ENCODE data around the gene CTNNBIP1.

The CTNNBIP1 gene

DNA sequence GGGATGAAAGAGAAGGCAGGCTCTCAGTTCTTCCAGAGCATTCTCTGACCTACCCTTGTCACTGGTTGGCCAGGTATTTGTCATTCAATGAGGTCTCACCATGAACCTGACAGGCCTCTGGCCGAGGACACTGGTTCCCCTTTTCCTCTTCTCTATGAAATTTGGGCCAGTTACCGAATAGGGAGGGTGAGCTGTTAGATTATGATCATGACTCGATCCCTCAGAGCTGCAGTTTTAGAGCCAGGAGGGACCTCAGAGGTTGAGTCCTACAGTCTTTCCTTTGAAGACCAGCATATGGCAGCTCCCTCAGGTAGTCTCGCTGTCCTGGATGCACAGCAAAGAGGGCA, 56.8 kb downstream of the CTNNBIP1 start:
- DNase-seq (ENCODE audit: low spot score), result no peak

GRCh38 chr1:9852410-9853248, 57.4 kb downstream of the CTNNBIP1 start:
- peak; percentile 81 for DNase-seq (ENCODE audit: low spot score)

GRCh38 chr1:9852004-9852403, 58.1 kb downstream of the CTNNBIP1 start:
- DNase-seq (ENCODE audit: low spot score), result no peak

GRCh38 chr1:9850442-9851162, 59.5 kb downstream of the CTNNBIP1 start:
- no peak for DNase-seq (ENCODE audit: low spot score)

DNA sequence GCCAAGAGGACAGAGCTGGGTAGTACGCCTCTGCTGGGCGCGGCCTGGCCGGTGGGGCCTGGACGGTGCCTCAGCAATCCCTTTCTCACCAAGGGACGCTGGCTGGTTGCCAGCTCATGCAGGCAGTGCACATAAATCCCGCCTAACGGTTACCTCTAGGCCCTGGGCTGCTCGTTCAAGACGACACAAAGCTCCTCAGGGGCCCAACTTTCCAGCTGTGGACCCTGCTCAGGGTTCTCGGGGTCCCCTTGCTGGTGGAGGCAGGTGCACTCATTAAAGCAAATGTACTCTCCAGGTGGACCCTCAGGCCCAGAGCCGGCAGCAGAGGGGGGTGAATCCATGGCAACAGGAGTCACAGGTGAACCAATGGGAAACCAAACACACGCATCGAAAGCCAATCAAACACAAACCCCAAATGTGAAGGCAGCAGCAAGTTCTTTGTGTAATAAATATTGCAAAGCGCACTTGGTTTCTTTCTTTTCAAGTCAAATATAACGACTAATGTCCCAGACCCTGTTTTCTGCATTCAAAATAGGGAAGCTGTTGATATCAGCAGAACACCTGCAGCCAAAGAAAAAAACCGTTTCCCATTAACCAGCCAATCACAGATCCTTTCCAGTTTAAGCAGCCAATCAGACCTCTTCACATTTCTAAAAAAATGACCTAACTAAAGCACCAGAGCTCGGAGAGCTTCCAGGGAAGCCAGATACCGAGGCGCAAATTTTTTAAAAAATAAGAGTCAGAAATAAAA, 60.2 kb downstream of the CTNNBIP1 start:
- no peak for DNase-seq (ENCODE audit: low spot score)

- DNase-seq (ENCODE audit: low spot score), result no peak
Measured at GRCh38 chr1:9848022-9848421, 62.0 kb downstream of the CTNNBIP1 start.

GRCh38 chr1:9847269-9847668, 62.8 kb downstream of the CTNNBIP1 start:
- DNase-seq (ENCODE audit: low spot score), result no peak

GRCh38 chr1:9846611-9847171, 63.4 kb downstream of the CTNNBIP1 start:
- no peak for DNase-seq (ENCODE audit: low spot score)

- DNase-seq (ENCODE audit: low spot score), result no peak
Measured at GRCh38 chr1:9845914-9846313, 64.2 kb downstream of the CTNNBIP1 start.

GRCh38 chr1:9844756-9845155, 65.3 kb downstream of the CTNNBIP1 start:
- DNase-seq (ENCODE audit: low spot score), result no peak

GRCh38 chr1:9844106-9844505, 66.0 kb downstream of the CTNNBIP1 start:
- DNase-seq (ENCODE audit: low spot score), result no peak

- no peak for DNase-seq (ENCODE audit: low spot score)
Measured at GRCh38 chr1:9843576-9843945, 66.5 kb downstream of the CTNNBIP1 start.

GRCh38 chr1:9842781-9843575, 67.1 kb downstream of the CTNNBIP1 start:
- no peak for DNase-seq (ENCODE audit: low spot score)

DNA sequence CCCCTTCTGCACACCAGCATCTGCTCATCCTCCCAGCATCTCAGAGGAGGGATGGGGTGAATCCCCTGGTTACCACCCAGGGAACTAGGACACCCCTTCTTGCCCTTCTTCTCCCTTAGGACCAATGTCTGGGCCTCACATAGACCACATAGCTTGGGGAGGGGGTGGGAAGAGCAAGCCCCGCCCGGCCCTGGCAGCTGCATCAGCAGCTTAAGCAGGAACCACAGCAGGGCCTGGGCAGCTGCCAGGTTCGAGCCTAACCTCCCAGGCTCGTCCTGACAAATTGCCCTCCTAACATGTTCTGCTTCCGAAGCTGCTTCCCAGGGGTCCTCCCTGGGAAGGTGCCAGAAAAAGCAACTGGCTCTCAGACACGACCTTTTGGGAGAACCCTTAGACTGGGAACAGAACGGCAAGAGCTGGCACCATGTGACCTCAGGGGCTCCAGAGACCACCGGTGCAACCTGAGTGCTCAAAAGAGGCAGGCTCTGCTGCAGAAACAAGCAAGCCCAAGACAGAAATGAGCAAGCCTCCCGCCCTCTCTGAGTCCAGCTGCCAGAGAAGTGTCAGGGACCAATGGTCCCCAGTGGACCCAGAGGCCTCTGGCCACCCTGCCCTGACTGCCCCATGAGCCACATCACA, 67.9 kb downstream of the CTNNBIP1 start:
- DNase-seq (ENCODE audit: low spot score), result no peak

DNA sequence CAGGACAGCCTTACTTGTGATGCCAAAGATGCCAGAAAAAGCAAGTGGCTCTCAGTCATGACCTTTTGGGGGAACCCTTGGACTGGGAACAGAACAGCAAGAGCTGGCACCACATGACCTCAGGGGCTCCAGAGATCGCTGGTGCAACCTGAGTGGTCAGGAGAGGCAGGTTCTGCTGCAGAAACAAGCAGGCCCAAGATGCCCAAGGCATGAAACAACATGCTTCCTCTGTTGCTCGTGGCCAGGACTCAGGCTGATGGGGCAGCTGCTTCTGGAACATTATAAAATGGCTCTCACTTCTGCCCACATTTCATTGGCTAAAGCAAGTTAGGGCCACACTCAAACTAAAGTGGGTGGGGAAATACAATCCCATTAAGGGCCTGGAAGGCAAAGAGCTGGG, 68.6 kb downstream of the CTNNBIP1 start:
- no peak for DNase-seq (ENCODE audit: low spot score)

GRCh38 chr1:9840176-9840575, 69.9 kb downstream of the CTNNBIP1 start:
- no peak for DNase-seq (ENCODE audit: low spot score)

DNA sequence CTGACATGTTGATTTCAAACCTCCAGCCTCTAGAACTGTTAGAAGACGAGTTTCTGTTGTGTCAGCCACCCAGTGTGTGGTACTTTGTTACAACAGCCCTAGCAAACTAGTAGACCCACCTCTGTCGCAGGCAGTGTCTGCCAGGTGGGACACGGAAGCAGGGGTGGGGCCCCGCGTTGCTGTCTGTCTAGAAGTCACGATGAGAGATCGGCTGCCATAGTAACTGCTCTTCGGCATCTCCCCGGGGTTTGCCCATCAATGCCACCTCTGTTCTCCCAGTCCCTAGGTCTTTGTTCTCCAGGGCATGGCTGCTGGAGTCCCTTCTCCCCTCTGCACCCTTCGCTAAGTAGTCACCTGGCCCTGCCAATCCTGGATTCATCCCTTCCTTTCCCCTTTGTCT, 71.1 kb downstream of the CTNNBIP1 start:
- no peak for DNase-seq (ENCODE audit: low spot score)

DNA sequence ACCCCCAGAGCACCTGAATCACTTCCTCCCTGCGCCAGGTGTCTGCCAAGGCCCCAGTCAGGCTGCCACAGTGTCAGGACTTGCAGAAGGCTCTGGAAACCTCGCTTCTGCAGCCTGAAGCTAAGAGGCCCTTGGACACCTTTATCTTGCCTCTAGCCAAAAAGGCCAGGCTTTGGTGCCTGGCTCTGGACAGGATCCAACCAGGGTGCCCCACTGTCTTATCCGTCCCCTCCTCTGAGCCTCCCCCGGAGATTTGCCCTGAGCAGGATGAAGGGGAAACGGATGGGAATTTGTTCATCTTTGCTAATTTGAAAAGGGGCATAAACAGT, 73.5 kb downstream of the CTNNBIP1 start:
- DNase-seq (ENCODE audit: low spot score), result no peak

DNA sequence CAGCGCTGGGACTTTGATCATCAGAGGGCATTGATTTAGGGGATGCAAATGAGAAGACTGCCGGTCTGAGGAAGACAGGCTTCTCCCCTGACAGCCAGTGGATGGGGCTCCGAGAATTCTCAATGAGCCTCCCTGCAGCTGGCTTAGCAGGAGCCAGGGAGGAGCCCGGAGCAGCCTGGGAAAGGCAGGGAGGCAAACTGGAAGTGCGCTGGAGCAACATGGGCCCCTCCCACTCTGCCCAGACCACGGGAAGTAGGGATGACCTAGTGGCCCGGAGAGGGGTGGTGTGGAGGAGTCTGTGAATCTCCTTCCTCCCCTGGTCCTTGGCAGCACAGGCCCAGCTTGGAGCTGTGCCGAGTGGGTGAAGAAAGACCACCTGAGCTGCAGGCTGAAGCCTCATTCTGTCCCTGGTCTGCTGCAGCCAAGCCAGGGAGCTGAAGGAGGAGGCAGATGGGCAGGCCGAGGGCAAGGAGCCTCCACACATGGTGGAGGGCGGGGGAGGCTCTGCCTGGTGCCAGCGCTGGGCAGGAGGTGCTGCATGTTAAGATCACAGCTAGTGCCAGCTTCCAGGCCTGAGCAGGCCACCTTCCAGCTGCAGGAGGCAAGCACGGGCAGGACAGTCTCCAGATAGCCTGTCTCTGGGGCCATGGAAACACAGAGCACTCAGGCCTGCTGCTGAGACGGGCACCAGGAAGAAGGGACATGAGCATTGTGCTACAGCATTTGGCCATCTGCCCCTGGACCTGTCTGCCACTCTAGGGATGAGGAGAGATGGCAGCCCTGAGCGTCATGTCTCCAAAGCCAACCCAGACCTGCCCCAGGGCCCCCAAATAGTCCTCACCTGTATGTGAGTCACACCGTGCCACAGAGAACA, 74.1 kb downstream of the CTNNBIP1 start:
- no peak for DNase-seq (ENCODE audit: low spot score)

DNA sequence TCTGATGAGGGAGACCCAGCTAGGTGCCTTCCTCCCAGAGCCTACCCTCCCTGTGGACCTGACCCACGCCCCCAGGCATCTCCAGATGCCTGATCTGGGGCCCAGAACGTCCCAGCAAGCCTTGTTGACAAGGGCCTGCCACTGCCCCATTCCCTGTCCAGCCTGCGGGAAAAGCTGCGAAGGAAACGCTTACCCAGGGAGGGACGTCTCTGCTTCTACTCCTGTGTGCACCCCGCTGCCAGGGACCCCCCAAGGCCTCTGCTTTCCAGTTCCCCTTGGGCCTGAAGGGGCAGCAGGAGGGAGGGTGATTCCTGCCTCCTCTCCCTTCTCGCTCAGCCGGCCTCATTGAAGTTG, 74.7 kb downstream of the CTNNBIP1 start:
- no peak for DNase-seq (ENCODE audit: low spot score)

- no peak for DNase-seq (ENCODE audit: low spot score)
Measured at GRCh38 chr1:9833632-9834031, 76.4 kb downstream of the CTNNBIP1 start.
